ENCODE measurements around the gene CCDC93. TPM values are rescaled to one million over a fixed set of nuclear protein-coding genes. Genes with fewer than 3 reads are reported as not detected.

Gene CCDC93
- total and polyA plus RNA-seq, 9 donors = 10.3 to 33.8 (median 25.4) TPM

DNA sequence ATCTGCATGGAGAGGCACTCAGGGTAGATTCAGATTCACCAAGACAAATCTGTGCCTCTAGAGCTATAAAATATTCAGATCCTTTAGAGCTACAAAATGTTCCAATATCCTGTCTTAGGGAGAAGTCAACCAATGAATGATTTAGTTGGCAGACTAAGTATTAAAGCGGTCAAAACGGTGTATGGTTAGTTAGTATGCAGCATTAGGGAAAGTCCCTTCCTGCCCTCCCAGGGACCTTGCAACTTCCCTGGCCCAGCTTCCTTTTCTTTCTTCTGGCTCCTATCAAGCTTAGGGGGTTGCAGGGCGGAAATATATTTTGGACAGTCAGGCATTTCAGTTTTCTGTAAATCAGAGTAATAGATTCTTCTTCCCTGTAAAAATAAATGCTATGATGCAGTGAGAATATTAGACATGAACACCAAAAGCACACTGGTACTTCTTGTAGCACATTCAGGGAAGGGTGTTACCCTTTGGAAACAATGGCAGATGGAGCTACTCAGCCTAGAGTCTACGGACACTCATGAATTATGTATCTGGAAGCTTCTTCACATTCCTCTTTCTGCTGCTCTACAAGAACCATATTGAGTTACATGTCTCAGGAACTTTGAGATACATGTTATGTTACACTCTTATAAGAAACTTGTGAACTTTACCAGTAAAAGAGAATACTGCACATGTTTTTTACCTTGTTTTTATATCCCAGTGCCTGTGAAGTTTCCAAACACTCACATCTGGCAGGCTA, 45.7 kb downstream of the CCDC93 start:
- H3K36me3 ChIP-seq = no peaks in the 10 kb centered on the region
- WGBS, 3 donors = 58 to 86% (median 80%) methylated on average over 4 of the region's 4 CpGs
- intact Hi-C loops (cut with DNase I) = no loop called here
- H3K9me3 ChIP-seq = no peaks in the 10 kb centered on the region
- TF ChIP-seq POLR2A (IDR thresholded peaks at IDR 0.05) (no peak), EP300 (IDR thresholded peaks at IDR 0.05) (no peak), CTCF (IDR thresholded peaks at IDR 0.05) (no peak)
- no peaks in the 10 kb centered on the region for H3K27me3 ChIP-seq
- no peaks in the 10 kb centered on the region for H3K4me1 ChIP-seq (ENCODE audit: insufficient read depth)
- DNase-seq = no peak
- H3K27ac ChIP-seq = no peak overlapping the region
- H3K4me3 ChIP-seq = no peak overlapping the region

- Histone ChIP-seq H3K36me3 (no peaks in the 10 kb centered on the region), H3K9me3 (no peaks in the 10 kb centered on the region), H3K4me1 (ENCODE audit: insufficient read depth) (no peaks in the 10 kb centered on the region), H3K27ac (no peak overlapping the region), H3K4me3 (no peak overlapping the region), H3K27me3 (no peaks in the 10 kb centered on the region)
- no peak for DNase-seq
- TF ChIP-seq POLR2A (IDR thresholded peaks at IDR 0.05) (no peak), EP300 (IDR thresholded peaks at IDR 0.05) (no peak), CTCF (IDR thresholded peaks at IDR 0.05) (no peak)
- intact Hi-C loops (cut with DNase I) = no loop called here
- WGBS, 3 donors = 43 to 59% (median 56%) methylated on average over 1 of the region's 1 CpG
Measured at GRCh38 chr2:117963446-117963845, 50.4 kb downstream of the CCDC93 start.

DNA sequence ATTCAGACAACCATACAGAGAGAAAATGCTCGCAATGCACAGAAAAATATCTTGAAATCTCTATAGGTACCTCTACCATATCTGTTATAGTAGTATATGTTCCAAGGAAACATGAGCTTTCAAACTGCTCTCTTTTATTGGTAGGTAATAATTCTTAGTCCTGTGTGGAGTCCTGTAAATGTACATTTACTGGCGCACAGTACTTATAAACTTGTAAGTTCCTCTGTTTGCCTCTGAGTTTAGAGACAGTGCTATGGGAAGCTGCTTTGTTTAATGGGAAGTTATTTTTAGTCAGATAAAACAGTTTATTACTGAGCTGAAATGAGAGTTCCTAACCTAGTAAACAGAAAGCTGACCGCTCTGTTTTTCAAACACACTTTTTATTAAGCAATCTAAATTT, 52.7 kb downstream of the CCDC93 start:
- H3K9me3 ChIP-seq = no peaks in the 10 kb centered on the region
- TF ChIP-seq EP300 (IDR thresholded peaks at IDR 0.05) (no peak), CTCF (IDR thresholded peaks at IDR 0.05) (no peak), POLR2A (IDR thresholded peaks at IDR 0.05) (no peak)
- 94 to 96% (median 94%) methylated on average over 3 of the region's 3 CpGs for WGBS, 3 donors
- no peak overlapping the region for H3K27ac ChIP-seq
- intact Hi-C loops (cut with DNase I) = no loop called here
- DNase-seq = no peak
- no peaks in the 10 kb centered on the region for H3K4me1 ChIP-seq (ENCODE audit: insufficient read depth)
- H3K36me3 ChIP-seq = no peaks in the 10 kb centered on the region
- H3K27me3 ChIP-seq = no peaks in the 10 kb centered on the region
- H3K4me3 ChIP-seq = no peak overlapping the region

- intact Hi-C loops (cut with DNase I) = no loop called here
- 68 to 81% (median 70%) methylated on average over 4 of the region's 4 CpGs for WGBS, 3 donors
- DNase-seq = no peak
- TF ChIP-seq POLR2A (IDR thresholded peaks at IDR 0.05) (no peak), EP300 (IDR thresholded peaks at IDR 0.05) (no peak), CTCF (IDR thresholded peaks at IDR 0.05) (no peak)
- H3K36me3 ChIP-seq = no peaks in the 10 kb centered on the region
- no peaks in the 10 kb centered on the region for H3K9me3 ChIP-seq
- no peaks in the 10 kb centered on the region for H3K4me1 ChIP-seq (ENCODE audit: insufficient read depth)
- no peaks in the 10 kb centered on the region for H3K27me3 ChIP-seq
- H3K27ac ChIP-seq = no peak overlapping the region
- no peak overlapping the region for H3K4me3 ChIP-seq
Measured at GRCh38 chr2:117960231-117960630, 53.6 kb downstream of the CCDC93 start.

All from ovary (tissue), 9 donors.